Activated naive CD4-positive, alpha-beta T cell treated with anti-CD3 and anti-CD28 coated beads, Interleukin-2, amount 10 ng/mL, durations not matched to agents 7 days and 5 days (primary cell): ENCODE measurements around the gene MT1G.

Source experiments
- CTCF ChIA-PET: fragments of 350-600 bp; sonication (Branson Sonifier 250); formaldehyde crosslinking; loops from one replicate; lab custom pipeline; 2021; ENCODE audit warnings: antibody characterized with exemption; lab: Charles Lee
- DNase-seq: peaks from one replicate; pipeline ENCODE4 v3.0.0-alpha.2; 2020
- H3K27ac Mint-ChIP-seq: one replicate; pipeline ENCODE4 v1.8.0; 2021; ENCODE audit warnings: mild to moderate bottlenecking, moderate library complexity, mixed read lengths
- H3K27me3 Mint-ChIP-seq: one replicate; pipeline ENCODE4 v1.8.0; 2021; ENCODE audit warnings: mild to moderate bottlenecking, mixed read lengths
- H3K36me3 Mint-ChIP-seq: one replicate; pipeline ENCODE4 v1.8.0; 2021; ENCODE audit warnings: mixed read lengths
- H3K4me1 Mint-ChIP-seq: one replicate; pipeline ENCODE4 v1.8.0; 2021; ENCODE audit warnings: mixed read lengths
- H3K4me3 Mint-ChIP-seq: one replicate; pipeline ENCODE4 v1.8.0; 2021; ENCODE audit warnings: mild to moderate bottlenecking, moderate library complexity, mixed read lengths
- H3K9me3 Mint-ChIP-seq: one replicate; pipeline ENCODE4 v1.8.0; 2021; ENCODE audit warnings: mixed read lengths

MT1G gene

DNA sequence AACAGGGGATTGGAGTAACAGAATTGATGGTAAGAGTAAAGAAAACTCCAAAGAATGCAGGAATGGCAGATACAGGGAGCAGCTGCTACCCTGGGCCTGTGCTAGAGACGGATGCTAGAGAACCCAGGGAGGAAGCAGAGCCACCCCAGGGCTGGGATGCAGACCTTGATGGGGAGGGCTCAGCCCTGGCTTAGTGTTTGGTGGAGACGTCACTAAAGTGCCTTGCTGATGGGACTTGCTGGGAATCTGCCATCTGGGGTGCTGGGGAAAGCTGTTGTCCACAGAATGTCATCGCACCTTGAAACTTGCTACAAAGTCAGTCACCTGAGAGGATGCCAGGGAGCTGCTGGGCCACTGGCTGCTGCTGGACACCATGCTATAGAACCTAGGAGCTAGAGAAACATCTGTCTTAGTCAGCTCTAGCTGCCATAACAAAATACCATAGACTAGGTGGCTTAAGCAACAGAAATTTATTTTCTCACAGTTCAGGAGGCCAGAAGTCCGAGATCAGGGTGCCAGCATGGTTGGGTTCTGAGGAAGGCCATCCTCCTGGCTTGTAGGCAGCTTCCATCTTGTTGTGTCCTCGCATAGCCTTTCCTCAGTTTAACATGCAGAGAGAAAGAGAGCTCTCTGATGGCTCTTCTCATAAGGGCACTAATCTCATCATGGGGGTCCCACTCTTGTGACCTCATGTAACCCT, 29.7 kb upstream of the MT1G start:
- Mint-ChIP-seq H3K4me1 (peaks cover 10% of the 10 kb centered on the region), H3K36me3 (no peaks in the 10 kb centered on the region), H3K9me3 (no peaks in the 10 kb centered on the region), H3K27me3 (peaks cover 27% of the 10 kb centered on the region), H3K4me3 (no peak overlapping the region), H3K27ac (no peak overlapping the region)
- CTCF ChIA-PET: interaction anchor here (0.6 to 1.6 kb wide), 2 partner anchors 121 to 184 kb away, joined by 3 to 10 read pairs; no protein-coding TSS in a partner anchor
- DNase-seq: no peak

DNA sequence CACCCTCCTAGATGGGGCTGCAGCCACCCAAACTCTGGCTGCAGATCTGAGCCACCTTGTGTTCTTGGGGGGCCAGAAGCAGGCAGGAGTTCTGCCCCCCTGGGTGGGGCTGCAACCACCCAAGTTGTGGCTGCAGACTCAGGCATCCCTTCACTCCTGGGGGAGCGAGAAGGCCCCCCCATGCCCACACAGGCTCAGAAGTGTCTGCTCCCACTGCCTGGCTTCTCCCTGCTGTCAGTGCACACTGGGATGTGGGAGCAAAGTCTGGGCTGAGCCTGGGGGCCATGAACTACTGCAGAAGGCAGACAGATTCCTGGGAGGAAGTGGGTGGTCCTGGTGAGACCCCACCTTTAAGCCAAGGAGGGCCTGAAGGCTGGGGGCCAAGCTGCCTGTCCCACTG, 27.4 kb upstream of the MT1G start:
- H3K27ac Mint-ChIP-seq: no peak overlapping the region
- H3K27me3 Mint-ChIP-seq: peaks cover 41% of the 10 kb centered on the region
- CTCF ChIA-PET: no interaction called here
- H3K9me3 Mint-ChIP-seq: no peaks in the 10 kb centered on the region
- H3K4me3 Mint-ChIP-seq: no peak overlapping the region
- no peaks in the 10 kb centered on the region for H3K4me1 Mint-ChIP-seq
- H3K36me3 Mint-ChIP-seq: no peaks in the 10 kb centered on the region
- no peak for DNase-seq

DNA sequence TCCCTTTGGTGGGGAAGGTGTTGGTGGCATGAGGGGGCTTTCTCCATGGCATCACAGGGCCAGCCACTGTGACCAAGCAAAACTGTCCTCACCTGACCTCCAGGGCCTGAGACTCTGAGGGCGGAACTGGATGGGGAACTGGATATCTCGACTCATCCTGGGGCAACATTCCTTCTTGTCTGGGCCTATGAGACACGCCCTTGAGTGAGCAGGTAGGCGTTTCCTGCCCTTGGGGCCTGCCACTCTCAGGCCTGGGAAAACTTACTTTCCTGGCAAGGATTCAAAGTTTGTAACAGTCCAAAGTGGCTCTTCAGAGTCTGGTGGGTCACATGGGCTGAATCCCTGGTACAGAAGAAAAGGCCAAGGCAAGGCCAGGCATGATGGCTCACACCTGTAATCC, 24.0 kb upstream of the MT1G start:
- H3K27me3 Mint-ChIP-seq: peaks cover 43% of the 10 kb centered on the region
- CTCF ChIA-PET: interaction anchor here (0.7 kb wide), 1 partner anchor 15 kb away, joined by 3 read pairs; no protein-coding TSS in a partner anchor
- H3K27ac Mint-ChIP-seq: no peak overlapping the region
- no peak overlapping the region for H3K4me3 Mint-ChIP-seq
- H3K9me3 Mint-ChIP-seq: no peaks in the 10 kb centered on the region
- H3K4me1 Mint-ChIP-seq: no peaks in the 10 kb centered on the region
- no peaks in the 10 kb centered on the region for H3K36me3 Mint-ChIP-seq
- no peak for DNase-seq

DNA sequence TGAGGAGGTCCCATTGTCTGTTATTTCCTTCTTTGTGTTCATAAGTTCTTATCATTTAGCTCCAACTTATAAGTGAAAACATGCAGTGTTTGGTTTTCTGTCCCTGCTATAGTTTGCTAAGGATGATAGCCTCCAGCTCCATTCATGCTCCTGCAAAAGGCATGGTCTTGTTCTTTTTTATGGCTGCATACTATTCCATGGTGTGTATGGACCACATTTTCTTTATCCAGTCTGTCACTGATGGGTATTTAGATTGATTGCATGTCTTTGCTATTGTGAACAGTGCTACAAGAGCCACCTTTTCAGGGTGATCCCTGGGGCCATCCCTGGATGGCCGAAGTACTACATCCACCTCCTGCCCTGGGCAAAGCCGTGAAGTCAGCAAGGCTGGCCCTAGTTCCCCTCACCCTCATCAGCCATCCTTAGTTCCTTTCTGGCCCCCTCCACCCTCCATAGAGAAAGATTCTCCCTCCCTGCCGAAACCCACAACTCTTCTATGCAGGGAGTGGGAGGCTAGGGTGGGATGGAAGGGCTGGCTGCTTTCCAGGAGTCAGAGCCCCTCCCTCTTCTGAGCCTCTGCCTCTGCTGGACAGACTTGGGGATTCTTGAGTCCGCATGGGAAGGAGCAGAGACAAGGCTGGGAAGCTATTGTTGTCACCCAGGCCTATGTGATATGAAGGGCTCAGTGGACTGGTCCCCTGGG, 22.7 kb upstream of the MT1G start:
- Mint-ChIP-seq H3K9me3 (peaks cover 3% of the 10 kb centered on the region), H3K4me1 (no peaks in the 10 kb centered on the region), H3K27ac (no peak overlapping the region), H3K4me3 (no peak overlapping the region), H3K27me3 (peaks cover 38% of the 10 kb centered on the region), H3K36me3 (peaks cover 3% of the 10 kb centered on the region)
- CTCF ChIA-PET: no interaction called here
- no peak for DNase-seq

DNA sequence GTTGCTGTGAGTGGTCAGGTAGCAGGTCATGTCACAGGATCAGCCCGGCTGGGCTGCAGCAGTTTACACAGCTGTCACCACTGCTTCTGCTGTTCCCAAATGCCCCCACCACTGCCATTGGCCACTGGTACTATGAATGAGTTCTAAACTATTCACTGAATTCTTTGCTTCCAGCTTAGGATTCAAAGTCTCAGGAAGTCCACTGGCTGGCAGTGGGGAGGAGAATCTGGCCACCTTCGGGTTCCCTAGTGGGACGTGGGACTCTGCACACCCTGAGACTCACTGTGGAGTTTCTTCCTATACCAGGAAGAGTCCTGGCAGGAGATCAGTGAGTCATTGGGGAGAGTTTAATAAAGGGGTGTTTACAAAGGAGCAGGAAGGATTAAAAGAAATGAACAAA, 21.3 kb upstream of the MT1G start:
- Mint-ChIP-seq H3K27me3 (peaks cover 33% of the 10 kb centered on the region), H3K4me3 (no peak overlapping the region), H3K27ac (no peak overlapping the region), H3K36me3 (peaks cover 9% of the 10 kb centered on the region), H3K4me1 (peaks cover 1% of the 10 kb centered on the region), H3K9me3 (peaks cover 3% of the 10 kb centered on the region)
- CTCF ChIA-PET: interaction anchor here (1.9 kb wide), 1 partner anchor 13 kb away, joined by 5 read pairs; no protein-coding TSS in a partner anchor
- no peak for DNase-seq

DNA sequence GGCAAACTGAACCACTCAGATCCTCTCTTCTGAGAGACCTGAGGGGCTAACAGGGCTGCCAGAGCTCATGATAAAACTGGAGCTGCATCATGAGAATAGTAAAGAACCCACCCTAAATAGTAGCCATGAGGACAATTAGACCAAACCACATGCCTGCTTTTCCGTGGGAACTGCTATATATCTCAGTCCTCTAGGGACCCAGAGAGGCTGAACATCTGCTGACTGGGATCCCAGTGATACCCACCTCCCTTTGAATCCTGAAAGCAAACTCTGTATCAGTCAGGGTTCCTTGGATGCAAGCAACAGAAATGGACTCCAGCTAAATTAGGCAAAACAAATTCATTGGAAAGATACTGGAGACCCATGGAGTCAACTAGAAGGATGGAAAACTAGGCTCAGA, 20.9 kb upstream of the MT1G start:
- CTCF ChIA-PET: interaction anchor here (1.9 kb wide), 1 partner anchor 13 kb away, joined by 5 read pairs; no protein-coding TSS in a partner anchor
- Mint-ChIP-seq H3K4me3 (no peak overlapping the region), H3K27ac (no peak overlapping the region), H3K4me1 (peaks cover 6% of the 10 kb centered on the region), H3K9me3 (peaks cover 3% of the 10 kb centered on the region), H3K36me3 (peaks cover 12% of the 10 kb centered on the region), H3K27me3 (peaks cover 33% of the 10 kb centered on the region)
- no peak for DNase-seq

DNA sequence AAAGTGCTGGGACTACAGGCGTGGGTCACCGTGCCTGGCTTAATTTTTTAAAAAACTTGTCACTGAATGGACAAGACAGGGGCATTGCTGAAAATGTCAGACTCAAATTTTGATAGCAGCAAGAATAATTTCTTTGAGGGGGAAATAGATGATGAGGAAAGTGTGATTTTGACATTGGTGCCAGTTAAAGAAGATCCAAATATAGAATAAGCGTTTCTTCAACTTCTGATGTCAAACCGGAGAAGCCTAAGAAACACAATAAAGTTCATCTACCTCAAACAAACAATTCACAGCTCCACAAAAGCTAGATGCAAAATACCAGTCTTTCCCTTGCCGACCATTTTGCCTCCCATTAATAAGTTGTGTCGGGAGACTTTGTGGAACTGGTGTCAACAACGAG, 18.9 kb upstream of the MT1G start:
- H3K4me1 Mint-ChIP-seq: peaks cover 17% of the 10 kb centered on the region
- peaks cover 3% of the 10 kb centered on the region for H3K9me3 Mint-ChIP-seq
- CTCF ChIA-PET: no interaction called here
- no peak overlapping the region for H3K27ac Mint-ChIP-seq
- peaks cover 31% of the 10 kb centered on the region for H3K27me3 Mint-ChIP-seq
- DNase-seq: no peak
- peaks cover 14% of the 10 kb centered on the region for H3K36me3 Mint-ChIP-seq
- H3K4me3 Mint-ChIP-seq: no peak overlapping the region

DNA sequence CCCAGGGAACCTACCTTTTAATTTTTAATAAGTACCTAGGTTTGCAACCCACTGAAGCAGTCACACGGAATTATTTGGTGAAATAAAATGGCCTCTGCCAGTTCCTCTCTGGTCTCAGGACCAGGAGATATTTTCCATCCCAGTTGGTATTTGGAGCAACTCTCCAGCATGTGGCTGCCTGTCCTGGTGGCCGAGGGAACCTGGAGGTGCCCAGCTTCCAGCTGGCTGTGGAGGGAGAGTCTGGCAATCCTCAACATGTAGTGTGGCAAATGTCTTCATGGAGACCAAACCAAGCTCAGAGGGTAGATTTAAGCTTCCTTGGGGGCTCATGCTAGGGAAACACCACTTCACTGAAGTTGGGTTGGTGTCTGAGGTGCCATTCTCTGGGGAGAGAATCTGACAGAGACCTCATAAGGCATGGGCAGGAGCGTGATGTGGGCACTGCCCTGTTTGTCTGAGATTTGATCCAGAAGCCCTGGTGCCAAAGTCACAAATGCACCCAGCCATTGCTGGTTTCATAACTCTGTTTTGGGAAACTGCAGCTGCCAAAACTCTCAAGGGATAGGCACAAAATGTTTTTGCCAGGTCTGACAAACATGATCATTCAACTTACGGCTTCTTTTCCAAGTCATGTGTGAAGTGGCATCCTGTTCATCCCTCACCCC, 17.2 kb upstream of the MT1G start:
- Mint-ChIP-seq H3K36me3 (peaks cover 14% of the 10 kb centered on the region), H3K27me3 (peaks cover 17% of the 10 kb centered on the region), H3K4me3 (no peak overlapping the region), H3K9me3 (peaks cover 3% of the 10 kb centered on the region), H3K4me1 (peaks cover 29% of the 10 kb centered on the region), H3K27ac (no peak overlapping the region)
- CTCF ChIA-PET: interaction anchor here (1.0 to 2.0 kb wide), 3 partner anchors 11 to 85 kb away, joined by 3 to 5 read pairs (median 4); no protein-coding TSS in a partner anchor
- DNase-seq: no peak

DNA sequence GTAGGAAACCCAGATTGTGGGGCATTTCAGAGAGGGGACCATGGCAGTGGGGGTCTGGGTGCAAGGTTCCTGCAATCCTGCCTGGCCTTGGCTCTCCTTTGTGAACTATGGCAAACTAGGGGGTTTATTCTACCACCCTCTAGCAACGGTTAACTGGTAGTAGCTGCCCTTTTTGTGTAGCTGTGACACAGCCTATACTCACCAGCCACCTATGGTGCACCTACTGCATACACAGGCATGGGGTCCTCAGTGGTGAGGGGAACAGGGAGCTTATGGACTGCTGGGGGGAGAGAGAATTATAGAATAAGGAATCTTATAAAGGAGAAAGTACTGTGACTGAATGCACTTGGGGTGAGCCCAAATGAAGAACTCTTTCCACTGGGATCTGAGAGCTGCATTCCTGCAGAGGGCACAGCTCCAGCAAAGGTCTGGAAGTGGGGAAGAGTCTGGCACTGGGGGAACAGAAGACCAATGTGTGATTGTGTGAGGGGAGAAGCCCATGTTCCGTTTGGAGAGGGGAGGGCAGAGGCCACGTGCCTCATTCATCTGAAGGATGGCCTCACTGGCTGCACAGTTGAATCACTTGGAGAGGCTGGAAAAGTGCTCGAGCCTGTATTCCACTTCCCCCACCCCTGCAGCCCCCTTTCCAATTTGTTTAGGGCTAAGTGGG, 16.5 kb upstream of the MT1G start:
- Mint-ChIP-seq H3K27me3 (peaks cover 10% of the 10 kb centered on the region), H3K27ac (no peak overlapping the region), H3K36me3 (peaks cover 14% of the 10 kb centered on the region), H3K9me3 (peaks cover 3% of the 10 kb centered on the region), H3K4me1 (peaks cover 29% of the 10 kb centered on the region), H3K4me3 (peak overlapping the region; percentile 94)
- DNase-seq: no peak
- CTCF ChIA-PET: interaction anchor here (1.0 to 2.0 kb wide), 3 partner anchors 11 to 84 kb away, joined by 3 to 5 read pairs (median 4); no protein-coding TSS in a partner anchor

DNA sequence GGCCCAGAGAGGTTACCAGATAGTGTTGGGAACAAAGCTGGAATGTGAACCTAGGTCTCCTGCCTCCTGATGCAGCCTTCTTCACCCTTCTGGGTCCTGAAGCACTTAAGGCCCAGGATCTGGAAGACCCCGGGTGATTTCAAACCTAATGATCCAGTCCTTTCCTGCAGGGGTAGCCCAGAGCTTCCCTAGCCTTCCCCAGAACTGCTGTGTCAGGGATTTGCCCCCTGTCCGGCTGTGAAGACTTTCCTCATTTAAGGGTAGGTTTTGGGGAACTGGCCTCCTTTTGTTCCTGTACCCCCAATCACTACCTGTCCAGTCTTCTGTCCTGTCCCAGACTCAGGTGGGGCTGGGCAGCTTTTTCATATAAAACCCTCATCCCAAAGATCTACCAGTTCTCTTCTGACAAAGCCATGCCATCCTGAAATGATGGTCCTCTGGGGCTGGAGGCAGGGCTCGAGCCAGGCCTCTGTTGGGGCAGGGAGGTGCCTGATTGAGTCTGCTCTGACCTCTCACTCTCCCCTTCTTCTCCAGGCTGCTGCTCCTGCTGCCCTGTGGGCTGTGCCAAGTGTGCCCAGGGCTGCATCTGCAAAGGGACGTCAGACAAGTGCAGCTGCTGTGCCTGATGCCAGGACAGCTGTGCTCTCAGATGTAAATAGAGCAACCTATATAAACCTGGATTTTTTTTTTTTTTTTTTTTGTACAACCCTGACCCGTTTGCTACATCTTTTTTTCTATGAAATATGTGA, 15.7 kb upstream of the MT1G start:
- Mint-ChIP-seq H3K36me3 (peaks cover 14% of the 10 kb centered on the region), H3K9me3 (peaks cover 3% of the 10 kb centered on the region), H3K4me1 (peaks cover 29% of the 10 kb centered on the region), H3K27ac (peak overlapping the region; percentile 58), H3K27me3 (peaks cover 2% of the 10 kb centered on the region), H3K4me3 (peak overlapping the region; percentile 94)
- no peak for DNase-seq
- CTCF ChIA-PET: interaction anchor here (0.9 to 1.8 kb wide), 6 partner anchors 10 to 107 kb away, joined by 3 to 7 read pairs (median 4); no protein-coding TSS in a partner anchor

DNA sequence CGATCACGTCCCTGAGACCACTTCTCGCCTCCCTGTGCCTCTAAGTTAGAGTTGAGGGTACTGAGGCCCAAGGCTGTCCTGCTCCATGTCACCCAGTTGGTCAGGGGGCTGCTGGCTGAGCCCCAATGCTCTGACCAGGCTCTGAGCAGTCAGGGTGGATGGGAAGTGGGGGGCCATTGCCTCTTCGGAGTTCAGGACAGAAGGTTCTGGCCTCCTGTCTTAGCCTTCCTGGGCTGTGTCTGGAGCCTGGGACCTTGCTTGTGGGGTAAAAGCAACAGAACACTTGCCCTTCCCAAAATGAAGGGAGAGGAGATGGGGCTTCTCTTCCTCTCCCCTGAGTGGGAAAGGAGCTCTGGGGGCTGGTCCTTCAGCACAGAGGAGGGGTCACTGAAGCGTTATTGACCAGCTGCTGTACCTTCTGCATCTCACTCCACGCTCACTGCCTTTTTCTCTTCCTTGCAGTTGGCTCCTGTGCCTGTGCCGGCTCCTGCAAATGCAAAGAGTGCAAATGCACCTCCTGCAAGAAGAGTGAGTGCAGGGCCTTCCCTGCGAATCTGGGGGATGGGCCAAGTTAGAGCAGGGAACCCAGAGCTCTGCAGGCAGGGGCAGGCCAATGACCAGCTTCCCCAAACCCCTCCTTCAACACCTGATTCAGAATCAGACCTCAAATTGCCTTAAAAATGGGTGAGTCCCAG, 15.0 kb upstream of the MT1G start:
- Mint-ChIP-seq H3K36me3 (peaks cover 14% of the 10 kb centered on the region), H3K27me3 (no peaks in the 10 kb centered on the region), H3K4me1 (peaks cover 29% of the 10 kb centered on the region), H3K4me3 (peak overlapping the region; percentile 94), H3K9me3 (peaks cover 3% of the 10 kb centered on the region), H3K27ac (peak overlapping the region; percentile 97)
- CTCF ChIA-PET: interaction anchor here (0.9 to 1.8 kb wide), 6 partner anchors 9 to 112 kb away, joined by 3 to 7 read pairs (median 4); no protein-coding TSS in a partner anchor
- DNase-seq: peak; percentile 32

DNA sequence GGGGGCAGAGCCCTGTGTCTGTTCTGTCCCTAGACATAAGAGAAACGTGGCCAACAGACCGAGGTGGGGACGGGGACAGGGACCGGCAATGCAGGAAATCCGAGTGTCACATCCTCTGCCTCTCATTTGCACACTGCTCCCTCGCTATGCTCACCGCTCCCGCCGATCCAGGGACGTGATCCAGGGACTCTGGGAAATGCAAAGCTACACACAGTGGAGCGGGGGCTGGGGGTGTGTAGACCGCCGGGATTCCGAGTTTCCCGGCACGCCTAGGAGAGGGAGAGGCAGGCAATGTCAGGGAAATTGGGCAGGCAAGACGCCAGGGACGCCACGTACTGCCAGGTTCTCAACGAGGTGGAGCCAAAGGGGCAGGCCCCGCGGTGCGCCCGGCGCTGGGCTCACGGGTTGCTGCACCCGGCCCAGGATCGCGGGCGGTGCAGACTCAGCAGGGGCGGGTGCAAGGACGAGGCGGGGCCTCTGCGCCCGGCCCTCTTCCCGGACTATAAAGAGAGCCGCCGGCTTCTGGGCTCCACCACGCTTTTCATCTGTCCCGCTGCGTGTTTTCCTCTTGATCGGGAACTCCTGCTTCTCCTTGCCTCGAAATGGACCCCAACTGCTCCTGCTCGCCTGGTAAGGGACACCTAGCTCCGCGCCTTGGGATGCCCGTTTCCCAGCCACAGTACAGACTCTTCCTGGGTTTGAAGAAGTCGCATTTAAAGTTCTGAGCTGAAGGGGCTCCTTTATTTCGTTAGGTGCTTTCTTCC, 14.3 kb upstream of the MT1G start, which contains the start of gene MT1X:
MT1X (plus strand) TSS at position 532 of the 764 bp plus-strand sequence; CDS start at position 603, 71 bp downstream.
- H3K27me3 Mint-ChIP-seq: peaks cover 5% of the 10 kb centered on the region
- peaks cover 3% of the 10 kb centered on the region for H3K9me3 Mint-ChIP-seq
- DNase-seq: peak; percentile 95
- H3K4me3 Mint-ChIP-seq: peak within 1 kb of the TSS; percentile 94
- H3K27ac Mint-ChIP-seq: peak within 1 kb of the TSS; percentile 97
- H3K36me3 Mint-ChIP-seq: peaks cover 14% of the 10 kb centered on the region
- CTCF ChIA-PET: interaction anchor here (0.9 to 1.8 kb wide), 5 partner anchors 8 to 113 kb away, joined by 3 to 7 read pairs (median 4); no protein-coding TSS in a partner anchor
- H3K4me1 Mint-ChIP-seq: peaks cover 29% of the 10 kb centered on the region
